PC-3 (cell line): ENCODE results near the gene TAS1R2. TPM values are rescaled to one million over a fixed set of nuclear protein-coding genes. Genes with fewer than 3 reads are reported as not detected.

Source experiments
- ATAC-seq: fragments of 200-7000 bp; cut with Tn5 transposase; 2 replicates; pipeline ENCODE4 v1.9.1; 2020; ENCODE audit warnings: mild to moderate bottlenecking, moderate library complexity
- BruUV-seq: library from RNA; stranded (reverse); fragments of 400-500 nt; replicated peaks from 2 replicates; lab custom pipeline; 2021; lab: Mats Ljungman, UMichigan
- CTCF ChIA-PET: fragments of 300-600 bp; sonication (Branson Sonifier 250); formaldehyde crosslinking; loops from one replicate; lab custom pipeline; 2022; ENCODE audit warnings: antibody characterized with exemption; lab: Charles Lee
- POLR2A ChIA-PET: fragments of 300-600 bp; sonication (Branson Sonifier 250); formaldehyde crosslinking; loops from one replicate; lab custom pipeline; 2022; ENCODE audit warnings: antibody characterized with exemption; ENCODE audit not compliant: unreplicated experiment; lab: Charles Lee
- DNase-seq: peaks from one replicate; pipeline ENCODE4 v3.0.0-alpha.2; 2015
- H2AFZ ChIP-seq: fragments of 300-600 bp; sonication (generic); 2 replicates; pipeline ENCODE4 v1.6.0; 2016; ENCODE audit warnings: antibody characterized with exemption, low read length
- H3F3A ChIP-seq: fragments of 300-600 bp; sonication (generic); one replicate; pipeline ENCODE4 v1.6.0; 2017; ENCODE audit warnings: antibody characterized with exemption, low read length, control low read depth, mild to moderate bottlenecking; ENCODE audit not compliant: unreplicated experiment
- H3K27ac ChIP-seq: fragments of 300-600 bp; sonication (generic); 2 replicates; pipeline ENCODE4 v1.5.1; 2016; ENCODE audit warnings: mild to moderate bottlenecking, low read length
- H3K27me3 ChIP-seq: fragments of 300-600 bp; sonication (generic); 2 replicates; pipeline ENCODE4 v1.6.1; 2016; ENCODE audit warnings: low read length, mixed read lengths
- H3K36me3 ChIP-seq: fragments of 300-600 bp; sonication (generic); 2 replicates; pipeline ENCODE4 v1.6.1; 2016; ENCODE audit warnings: low read depth, mixed run types, low read length, mixed read lengths
- H3K4me1 ChIP-seq: fragments of 300-600 bp; sonication (generic); 2 replicates; pipeline ENCODE4 v1.5.1; 2016; ENCODE audit warnings: low read length; ENCODE audit not compliant: insufficient read depth
- H3K4me2 ChIP-seq: fragments of 300-600 bp; sonication (generic); 2 replicates; pipeline ENCODE4 v1.6.0; 2016; ENCODE audit warnings: low read length
- H3K4me3 ChIP-seq: fragments of 300-600 bp; sonication (generic); 2 replicates; pipeline ENCODE4 v1.5.1; 2016; ENCODE audit warnings: mild to moderate bottlenecking, low read length, mixed read lengths
- H3K79me2 ChIP-seq: fragments of 300-600 bp; sonication (generic); 2 replicates; pipeline ENCODE4 v1.6.1; 2017; ENCODE audit warnings: low read length, mixed read lengths
- H3K9ac ChIP-seq: fragments of 300-600 bp; sonication (generic); 2 replicates; pipeline ENCODE4 v1.6.0; 2016; ENCODE audit warnings: mild to moderate bottlenecking, low read length
- H3K9me2 ChIP-seq: fragments of 300-600 bp; sonication (generic); replicated peaks from 2 replicates; pipeline ENCODE4 v1.6.1; 2016; ENCODE audit warnings: mixed run types, low read length, mixed read lengths
- H3K9me3 ChIP-seq: fragments of 300-600 bp; sonication (generic); 2 replicates; pipeline ENCODE4 v1.6.1; 2016; ENCODE audit warnings: low read length, mixed read lengths
- H4K20me1 ChIP-seq: fragments of 300-600 bp; sonication (generic); 2 replicates; pipeline ENCODE4 v1.6.1; 2016; ENCODE audit warnings: low read length, mixed read lengths
- CTCF ChIP-seq: fragments of 300-600 bp; sonication (generic); conservative IDR thresholded peaks from 2 replicates; pipeline ENCODE4 v1.5.1; 2017; ENCODE audit warnings: antibody characterized with exemption, low read depth, mild to moderate bottlenecking, low read length
- EZH2 ChIP-seq: fragments of 300-600 bp; sonication (generic); IDR thresholded peaks from one replicate; pipeline ENCODE4 v1.6.1; 2017; ENCODE audit warnings: antibody characterized with exemption, mild to moderate bottlenecking, low read length; ENCODE audit not compliant: unreplicated experiment
- EZH2phosphoT487 ChIP-seq: fragments of 300-600 bp; sonication (generic); IDR thresholded peaks from 2 replicates; pipeline ENCODE4 v1.6.1; 2018; ENCODE audit warnings: mild to moderate bottlenecking, antibody characterized with exemption, low read length, borderline replicate concordance
- intact Hi-C: fragments of 100-400 bp; cut with micrococcal nuclease; formaldehyde crosslinking; loops from 2 replicates; pipeline ENCODE4 v1.9.0; 2023
- microRNA-seq: library from miRNA; unstranded; fragments of <30 nt; microRNA quantifications from one replicate; pipeline ENCODE4 v1.1.0, GENCODE V29; 2020; ENCODE audit not compliant: unreplicated experiment
- total RNA-seq: library from RNA; depleted of rRNA; stranded (reverse); fragments of >200 nt; gene quantifications from 2 replicates; pipeline ENCODE4 v1.2.3, GENCODE V29; 2014; rRNA removed

The TAS1R2 gene
- total RNA-seq, 1 experiment from 2014 or later: not detected

DNA sequence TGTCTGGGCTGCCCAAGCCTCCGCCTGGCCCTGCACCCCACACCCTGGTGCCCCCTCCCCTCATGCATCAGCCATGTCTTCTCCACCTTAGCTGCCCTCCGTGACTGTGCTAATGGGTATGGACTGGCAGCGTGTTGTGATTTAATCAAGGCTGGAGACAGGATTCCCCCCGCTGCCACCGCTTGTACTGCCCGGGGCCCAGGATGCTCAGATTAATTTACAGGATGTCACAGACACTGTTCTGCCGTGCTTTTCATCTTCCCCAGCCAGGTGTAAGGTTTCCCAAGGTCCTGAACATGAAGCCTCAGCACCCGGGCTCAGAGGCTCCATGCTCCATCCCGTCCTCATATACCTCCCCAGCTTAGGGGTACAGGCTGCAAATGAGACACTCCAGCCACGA lies 66.3 kb downstream of the TAS1R2 start:
- ATAC-seq (no peak), DNase-seq (no peak)
- Histone ChIP-seq H3K9ac (no peak overlapping the region), H3K79me2 (no peaks in the 10 kb centered on the region), H3K9me2 (no peaks in the 10 kb centered on the region), H3K36me3 (no peaks in the 10 kb centered on the region), H3K27ac (no peak overlapping the region), H2AFZ (no peak overlapping the region), H3K27me3 (peaks cover 59% of the 10 kb centered on the region), H3K4me3 (no peak overlapping the region), H3K4me2 (no peak overlapping the region), H4K20me1 (no peaks in the 10 kb centered on the region), H3F3A (no peaks in the 10 kb centered on the region), H3K9me3 (no peaks in the 10 kb centered on the region), H3K4me1 (no peaks in the 10 kb centered on the region)
- ChIA-PET CTCF (no interaction called here), POLR2A (no interaction called here)
- intact Hi-C loops: no loop called here
- BruUV-seq: no TSS peak
- TF ChIP-seq CTCF: no peak
- no peak for TF ChIP-seq EZH2
- TF ChIP-seq EZH2phosphoT487: no peak

GRCh38 chr1:18792747-18793146 lies 66.7 kb downstream of the TAS1R2 start:
- Histone ChIP-seq H3K27ac (no peak overlapping the region), H3K79me2 (no peaks in the 10 kb centered on the region), H3K27me3 (peaks cover 62% of the 10 kb centered on the region), H3F3A (no peaks in the 10 kb centered on the region), H3K9me2 (no peaks in the 10 kb centered on the region), H3K4me3 (no peak overlapping the region), H3K4me2 (no peak overlapping the region), H3K4me1 (no peaks in the 10 kb centered on the region), H3K36me3 (no peaks in the 10 kb centered on the region), H4K20me1 (no peaks in the 10 kb centered on the region), H3K9ac (no peak overlapping the region), H3K9me3 (no peaks in the 10 kb centered on the region), H2AFZ (no peak overlapping the region)
- TF ChIP-seq EZH2 (no peak), EZH2phosphoT487 (no peak), CTCF (no peak)
- CTCF ChIA-PET: no interaction called here
- BruUV-seq: no TSS peak
- intact Hi-C loops: no loop called here
- DNase-seq (no peak), ATAC-seq (no peak)
- POLR2A ChIA-PET: no interaction called here

Small RNA genes lying within 50 kb of the gene (microRNA-seq; reads per million reads assigned to microRNA genes)
- gene MIR1290 (not detected), gene MIR4695 (0.75 reads per million)

Other genes starting within 250 kb of the TAS1R2 start
- gene PAX7, start 228.8 kb downstream of the TAS1R2 start, total RNA-seq: not detected in 2 replicates
- gene ALDH4A1, start 42.9 kb upstream of the TAS1R2 start, total RNA-seq: 18.1 and 24.9 TPM in 2 replicates
- 30.7 and 55.2 TPM in 2 replicates for gene IFFO2, start 97.0 kb upstream of the TAS1R2 start, total RNA-seq